ENCODE results near the gene MAP3K20.
"Not testable (repeated sequence)": the region's sequence is repeated elsewhere in the genome, so short reads cannot be mapped to it uniquely, and the experiment has no call there.

MAP3K20 gene

GRCh38 chr2:173171321-173171720, 95.7 kb downstream of the MAP3K20 start:
- no peak for TF ChIP-seq CTCF (conservative IDR thresholded peaks at IDR 0.05; ENCODE audit: low read depth, low read length)
- DNase-seq (ENCODE audit: low read depth) = no peak
- H3K4me3 ChIP-seq (ENCODE audit: low read length) = no peak overlapping the region

DNA sequence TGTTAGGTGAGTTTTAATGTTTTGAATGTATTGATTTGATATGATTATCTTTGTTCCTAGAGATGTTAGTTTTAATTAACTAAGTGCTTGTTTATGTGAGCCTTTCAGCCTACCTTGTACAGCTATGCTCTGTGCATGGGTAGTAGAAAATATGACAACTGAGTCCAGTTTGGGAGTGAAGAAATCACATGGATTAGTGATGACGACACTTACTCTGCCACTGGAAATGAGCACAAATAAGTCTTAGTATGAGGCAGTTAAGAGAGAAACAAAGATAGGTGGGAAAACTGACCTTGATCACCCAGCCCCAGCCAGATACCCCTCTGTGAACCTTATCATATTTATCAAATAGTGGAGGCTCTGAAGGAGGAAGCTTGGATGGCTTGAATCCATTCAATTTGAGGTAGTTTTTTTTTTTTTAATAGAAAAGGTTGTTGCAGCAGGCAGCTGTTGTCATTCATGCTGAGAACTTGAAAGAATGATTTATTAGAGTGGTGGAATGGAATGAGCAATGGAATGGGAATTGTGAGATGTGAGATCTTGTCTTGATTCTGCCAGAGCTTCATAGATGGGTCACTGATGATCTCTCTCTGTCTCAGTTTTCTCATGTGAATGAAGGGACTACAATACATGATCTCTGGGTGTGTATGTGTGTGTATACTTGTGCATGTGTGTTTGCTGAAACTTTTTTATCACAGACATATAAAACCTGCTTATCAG, 96.4 kb downstream of the MAP3K20 start:
- H3K4me3 ChIP-seq (ENCODE audit: low read length) = no peak overlapping the region
- TF ChIP-seq CTCF (conservative IDR thresholded peaks at IDR 0.05; ENCODE audit: low read depth, low read length) = no peak
- DNase-seq (ENCODE audit: low read depth) = no peak

DNA sequence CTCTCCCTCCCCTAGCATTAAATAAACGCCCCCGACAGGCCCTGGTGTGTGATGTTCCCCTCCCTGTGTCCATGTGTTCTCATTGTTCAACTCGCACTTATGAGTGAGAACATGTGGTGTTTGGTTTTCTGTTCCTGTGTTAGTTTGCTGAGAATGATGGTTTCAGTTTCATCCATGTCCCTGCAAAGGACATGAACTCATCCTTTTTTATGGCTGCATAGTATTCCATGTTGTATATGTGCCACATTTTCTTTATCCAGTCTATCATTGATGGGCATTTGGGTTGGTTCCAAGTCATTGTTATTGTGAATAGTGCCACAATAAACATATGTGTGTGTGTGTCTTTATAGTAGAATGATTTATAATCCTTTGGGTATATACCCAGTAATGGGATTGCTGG, 98.7 kb downstream of the MAP3K20 start:
- DNase-seq (ENCODE audit: low read depth); H3K4me3 ChIP-seq (ENCODE audit: low read length): not testable (repeated sequence)

- no peak overlapping the region for H3K4me3 ChIP-seq (ENCODE audit: low read length)
- DNase-seq (ENCODE audit: low read depth) = no peak
These were observed 99.6 kb downstream of the MAP3K20 start for GRCh38 chr2:173175222-173175621.

DNA sequence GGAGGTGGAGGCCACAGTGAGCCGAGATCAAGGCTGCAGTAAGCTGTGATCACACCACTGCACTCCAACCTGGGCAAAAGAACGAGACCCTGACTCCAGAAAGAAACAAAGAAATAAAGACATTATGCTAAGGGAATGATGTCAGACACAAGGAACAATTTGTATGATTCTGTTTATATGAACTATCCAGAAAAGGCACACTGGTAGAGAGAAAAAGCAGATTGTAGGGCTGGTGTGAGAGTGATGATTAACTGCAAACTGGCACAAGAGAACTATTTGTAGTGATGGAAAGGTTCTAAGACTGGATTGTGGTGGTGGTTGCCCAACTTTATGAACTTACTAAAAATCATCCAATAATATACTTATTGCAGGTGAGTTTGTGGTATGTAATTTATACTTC, 106.3 kb downstream of the MAP3K20 start:
- TF ChIP-seq CTCF (conservative IDR thresholded peaks at IDR 0.05; ENCODE audit: low read depth, low read length) = no peak
- H3K4me3 ChIP-seq (ENCODE audit: low read length) = no peak overlapping the region
- no peak for DNase-seq (ENCODE audit: low read depth)

More at GRCh38 chr2:173175222-173175621, 99.6 kb downstream of the MAP3K20 start:
- no peak for TF ChIP-seq CTCF (conservative IDR thresholded peaks at IDR 0.05; ENCODE audit: low read depth, low read length)

DNA sequence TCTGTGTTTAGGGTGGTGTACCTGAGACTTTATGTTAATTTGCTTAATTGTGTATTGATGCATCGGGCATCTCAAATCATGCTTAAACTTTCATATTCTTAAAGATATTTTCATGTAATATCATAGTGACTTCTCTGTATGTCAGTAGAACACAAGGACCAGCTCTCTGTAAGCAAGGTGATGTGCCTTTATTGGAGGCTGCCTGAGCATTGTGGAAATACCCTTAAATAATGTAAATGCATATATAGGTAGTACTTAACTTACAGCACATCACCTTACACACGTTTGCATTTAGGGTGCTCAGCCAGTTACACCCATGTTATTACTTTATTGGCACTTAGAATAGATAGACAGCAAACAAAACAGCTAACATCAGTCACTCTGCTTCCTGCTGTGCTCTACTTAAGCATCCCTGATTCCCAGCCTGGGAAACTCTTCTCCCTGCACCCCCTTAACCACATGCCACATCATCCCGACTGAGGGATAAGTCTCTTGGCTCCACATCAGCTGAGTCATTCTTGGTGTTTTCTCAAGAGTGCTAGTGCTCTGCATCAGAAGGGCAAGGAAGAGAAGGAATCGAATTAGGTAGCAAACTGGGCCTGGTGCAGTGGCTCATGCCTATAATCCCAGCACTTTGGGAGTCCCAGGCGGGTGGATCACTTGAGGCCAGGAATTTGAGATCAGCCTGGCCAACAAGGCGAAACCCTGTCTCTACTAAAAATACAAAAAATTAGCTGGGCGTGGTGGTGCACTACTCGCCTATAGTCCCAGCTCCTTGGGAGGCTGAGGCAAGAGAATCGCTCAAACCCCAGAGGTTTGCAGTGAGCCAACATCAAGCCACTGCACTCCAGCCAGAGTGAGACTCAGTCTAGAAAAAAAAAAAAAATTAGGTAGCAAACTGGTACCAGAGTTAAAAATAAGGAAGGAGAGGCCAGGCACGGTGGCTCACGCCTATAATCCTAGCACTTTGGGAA, 108.7 kb downstream of the MAP3K20 start:
- peak; percentile 97 for DNase-seq (ENCODE audit: low read depth)

More for the DNA sequence above, 108.7 kb downstream of the MAP3K20 start:
- TF ChIP-seq CTCF (conservative IDR thresholded peaks at IDR 0.05; ENCODE audit: low read depth, low read length) = no peak
- H3K4me3 ChIP-seq (ENCODE audit: low read length) = no peak overlapping the region

All from retinal pigment epithelial cell (primary cell).